Activated gamma-delta T cell treated with Interleukin-2 at 50 U/mL for 16 hours (primary cell): ENCODE measurements around the gene SNRPB2.

Source experiments
- DNase-seq: peaks from one replicate; pipeline ENCODE4 v3.0.0-alpha.2; 2020

SNRPB2 gene

GRCh38 chr20:16729565-16730460 is at the start of gene SNRPB2:
Gene SNRPB2 (plus strand): TSS chr20:16730026. CDS start chr20:16731703, 1,677 bp downstream.
- DNase-seq, result peak; percentile 87

GRCh38 chr20:16684416-16684815 is 45.4 kb upstream of the SNRPB2 start:
- no peak for DNase-seq

GRCh38 chr20:16689906-16690305 is 39.9 kb upstream of the SNRPB2 start:
- no peak for DNase-seq

- no peak for DNase-seq
These were observed 38.4 kb upstream of the SNRPB2 start for GRCh38 chr20:16691381-16691780.

- DNase-seq, result no peak
These were observed 37.8 kb upstream of the SNRPB2 start for GRCh38 chr20:16692009-16692408.

GRCh38 chr20:16692442-16692841 is 37.4 kb upstream of the SNRPB2 start:
- DNase-seq, result no peak

GRCh38 chr20:16693278-16693677 is 36.5 kb upstream of the SNRPB2 start:
- DNase-seq, result no peak

- DNase-seq, result no peak
These were observed 35.7 kb upstream of the SNRPB2 start for GRCh38 chr20:16694161-16694560.

GRCh38 chr20:16695628-16696027 is 34.2 kb upstream of the SNRPB2 start:
- no peak for DNase-seq

- DNase-seq, result no peak
These were observed 30.5 kb upstream of the SNRPB2 start for GRCh38 chr20:16699293-16699692.

GRCh38 chr20:16701296-16701695 is 28.5 kb upstream of the SNRPB2 start:
- peak; percentile 9 for DNase-seq

GRCh38 chr20:16703570-16703969 is 26.3 kb upstream of the SNRPB2 start:
- no peak for DNase-seq

- no peak for DNase-seq
These were observed 22.2 kb upstream of the SNRPB2 start for GRCh38 chr20:16707674-16708073.

GRCh38 chr20:16708602-16709001 is 21.2 kb upstream of the SNRPB2 start:
- no peak for DNase-seq

GRCh38 chr20:16709017-16709416 is 20.8 kb upstream of the SNRPB2 start:
- no peak for DNase-seq

- DNase-seq, result no peak
These were observed 19.0 kb upstream of the SNRPB2 start for GRCh38 chr20:16710781-16711180.

- DNase-seq, result no peak
These were observed 18.1 kb upstream of the SNRPB2 start for GRCh38 chr20:16711661-16712258.

GRCh38 chr20:16712511-16712947 is 17.3 kb upstream of the SNRPB2 start:
- no peak for DNase-seq

GRCh38 chr20:16713066-16713465 is 16.8 kb upstream of the SNRPB2 start:
- no peak for DNase-seq

- no peak for DNase-seq
These were observed 15.6 kb upstream of the SNRPB2 start for GRCh38 chr20:16714242-16714641.

GRCh38 chr20:16714751-16715150 is 15.1 kb upstream of the SNRPB2 start:
- no peak for DNase-seq

GRCh38 chr20:16719421-16719820 is 10.4 kb upstream of the SNRPB2 start:
- no peak for DNase-seq

GRCh38 chr20:16729080-16729479 is 746 bp upstream of the SNRPB2 start:
- no peak for DNase-seq

- DNase-seq, result no peak
These were observed 2.8 kb downstream of the SNRPB2 start for GRCh38 chr20:16732506-16733152.
